OCI-M1 (cell line): Measurements from ENCODE around the gene MATR3.
A peak's percentile ranks its signal among the peaks of the same experiment; 100 is the strongest.
"Not testable (repeated sequence)": the region's sequence is repeated elsewhere in the genome, so short reads cannot be mapped to it uniquely, and the experiment has no call there.

Experiments
- DNase-seq: peaks from one replicate; lab custom pipeline; 2025; lab: John Stamatoyannopoulos, UW

MATR3 gene

GRCh38 chr5:139354186-139354585, 60.6 kb downstream of the MATR3 start:
- no peak for DNase-seq

GRCh38 chr5:139355900-139356299, 62.4 kb downstream of the MATR3 start:
- not testable (repeated sequence) for DNase-seq

- no peak for DNase-seq
Observed at GRCh38 chr5:139358064-139358463, 64.5 kb downstream of the MATR3 start.

GRCh38 chr5:139360384-139360783, 66.8 kb downstream of the MATR3 start:
- DNase-seq = no peak

GRCh38 chr5:139361835-139362429, 68.4 kb downstream of the MATR3 start:
- no peak for DNase-seq

- no peak for DNase-seq
Observed at GRCh38 chr5:139363937-139364336, 70.4 kb downstream of the MATR3 start.

- DNase-seq = no peak
Observed at GRCh38 chr5:139364466-139364865, 70.9 kb downstream of the MATR3 start.

GRCh38 chr5:139368613-139369012, 75.1 kb downstream of the MATR3 start:
- DNase-seq = peak; percentile 9

- no peak for DNase-seq
Observed at GRCh38 chr5:139369181-139369580, 75.6 kb downstream of the MATR3 start.

GRCh38 chr5:139371482-139372435, 78.2 kb downstream of the MATR3 start:
- no peak for DNase-seq

GRCh38 chr5:139374909-139375308, 81.4 kb downstream of the MATR3 start:
- no peak for DNase-seq

GRCh38 chr5:139376364-139376763, 82.8 kb downstream of the MATR3 start:
- no peak for DNase-seq

- DNase-seq = no peak
Observed at GRCh38 chr5:139377226-139377625, 83.7 kb downstream of the MATR3 start.

- DNase-seq = no peak
Observed at GRCh38 chr5:139378101-139378825, 84.7 kb downstream of the MATR3 start.

GRCh38 chr5:139378941-139379361, 85.4 kb downstream of the MATR3 start:
- DNase-seq = no peak

- no peak for DNase-seq
Observed at GRCh38 chr5:139379626-139380449, 86.3 kb downstream of the MATR3 start.
